Measurements from ENCODE around the gene ETV3L.

The ETV3L gene

DNA sequence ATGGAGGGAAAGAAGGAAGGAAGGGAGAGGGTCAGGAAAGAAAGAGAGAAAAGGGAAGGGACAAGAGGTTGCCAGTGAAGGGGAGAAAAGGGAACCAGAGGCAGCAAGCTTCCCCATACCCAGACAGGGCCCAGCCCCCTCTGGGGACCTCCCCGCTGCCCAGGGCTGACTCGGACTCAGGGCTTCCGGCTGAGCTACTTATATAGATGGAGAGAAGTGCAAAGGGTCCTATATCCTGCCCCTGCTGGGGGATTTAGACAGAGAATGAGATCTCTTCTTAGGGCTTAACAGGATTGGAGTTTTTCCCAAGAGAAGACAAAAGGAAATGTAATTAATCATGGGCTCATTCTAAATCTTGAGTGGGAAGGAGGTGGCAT is at the start of gene ETV3L:
Gene ETV3L (minus strand): TSS at position 176 of the 377 bp plus-strand sequence. CDS start 285 bp downstream, outside the sequence.
- no peak for DNase-seq

DNA sequence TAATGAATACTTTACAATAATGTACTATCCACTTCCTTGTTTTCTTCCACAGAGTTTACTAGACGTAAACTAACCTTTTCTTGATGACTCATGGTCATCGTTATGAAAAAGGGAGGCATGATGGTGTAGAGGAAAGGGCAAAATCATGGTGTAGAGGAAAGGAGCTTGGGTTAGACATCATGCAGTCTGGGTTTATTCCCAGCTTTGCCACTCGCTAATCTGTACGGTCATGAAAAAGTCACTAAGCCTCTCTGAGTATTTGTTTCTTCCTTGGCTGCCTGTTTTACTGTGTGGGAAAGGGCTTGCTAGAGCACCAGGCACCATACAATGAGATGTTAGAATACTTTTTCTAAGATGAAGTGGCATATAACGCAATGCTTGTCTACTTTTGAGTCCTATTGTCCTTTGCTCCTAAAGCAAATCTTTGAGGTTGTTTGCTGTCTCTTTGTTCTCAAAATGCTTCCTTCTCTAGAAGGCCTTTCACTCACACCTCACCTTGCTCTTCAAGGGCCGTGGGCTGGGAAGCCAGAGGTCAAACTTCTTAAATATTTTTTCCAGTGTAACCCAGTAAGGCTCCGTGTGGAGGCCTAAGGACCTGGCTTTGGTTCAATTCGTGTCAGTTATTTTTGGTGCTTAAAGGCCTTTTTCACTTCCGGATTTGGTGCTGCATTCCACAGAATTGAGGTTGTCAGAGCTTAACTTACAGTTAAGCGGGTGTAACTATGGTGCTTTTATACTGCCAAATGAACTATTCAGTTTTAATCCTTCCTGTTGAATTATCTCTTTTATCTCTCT is 48.5 kb upstream of the ETV3L start:
- no peak for DNase-seq

DNA sequence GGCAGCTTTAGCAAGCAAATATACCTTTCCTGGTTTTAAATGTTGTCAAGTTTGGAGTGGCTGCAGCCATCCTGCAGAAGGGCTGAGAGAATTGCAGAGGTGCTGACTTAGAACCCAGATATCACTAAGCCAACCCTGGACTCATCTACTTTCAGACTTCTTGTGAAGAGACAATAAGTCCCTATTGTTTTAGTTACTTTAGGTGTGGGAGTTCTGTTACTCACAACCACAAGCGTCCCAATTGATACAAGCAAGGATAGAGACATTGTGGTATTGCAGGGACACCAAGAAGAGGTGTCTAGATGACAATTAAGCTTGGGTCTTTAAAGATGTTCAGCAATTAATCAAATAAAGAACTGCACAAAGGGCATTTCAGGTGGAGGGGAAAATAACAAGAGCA is 47.4 kb upstream of the ETV3L start:
- DNase-seq = no peak

DNA sequence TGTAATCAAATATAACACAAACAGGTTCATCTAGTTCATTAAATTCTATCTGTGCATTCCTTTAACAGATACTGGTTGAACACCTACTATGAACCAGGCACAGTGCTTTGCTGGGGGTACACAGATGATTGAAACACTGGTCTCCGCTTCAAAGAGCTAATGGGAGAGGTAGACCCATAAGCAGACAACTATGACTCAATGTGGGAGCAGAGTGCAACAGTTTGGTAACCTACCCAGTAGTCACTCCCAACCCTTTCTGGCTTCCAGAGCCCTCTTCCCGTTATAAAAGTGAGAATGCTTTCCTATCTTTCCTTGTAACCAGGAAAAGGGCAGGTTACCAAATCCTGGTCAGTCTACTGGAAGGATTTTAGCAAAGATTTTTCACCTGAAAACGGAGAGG is 46.6 kb upstream of the ETV3L start:
- DNase-seq = no peak

- no peak for DNase-seq
These were observed 45.5 kb upstream of the ETV3L start for GRCh38 chr1:157145076-157145475.

DNA sequence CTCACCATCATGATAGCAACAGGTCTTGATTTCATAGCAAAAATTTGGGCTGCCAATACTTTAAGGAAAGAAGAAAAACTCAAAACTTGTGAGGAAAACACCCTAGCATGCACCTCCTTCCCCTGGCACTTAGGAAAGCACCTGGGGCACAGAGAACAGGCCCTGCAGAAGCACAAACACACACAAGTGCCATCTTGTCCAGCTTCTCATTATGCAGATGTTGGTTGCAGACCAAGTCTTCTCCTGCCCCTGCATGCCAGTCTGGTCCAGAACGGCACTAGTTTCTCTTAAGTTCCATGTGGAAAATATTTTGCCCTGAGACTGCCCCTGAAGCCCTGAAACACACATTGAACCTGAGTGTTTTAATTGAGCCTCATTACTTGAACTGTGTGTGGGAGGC is 44.9 kb upstream of the ETV3L start:
- no peak for DNase-seq

- DNase-seq = no peak
These were observed 43.3 kb upstream of the ETV3L start for GRCh38 chr1:157142765-157143423.

- no peak for DNase-seq
These were observed 42.6 kb upstream of the ETV3L start for GRCh38 chr1:157142201-157142600.

DNA sequence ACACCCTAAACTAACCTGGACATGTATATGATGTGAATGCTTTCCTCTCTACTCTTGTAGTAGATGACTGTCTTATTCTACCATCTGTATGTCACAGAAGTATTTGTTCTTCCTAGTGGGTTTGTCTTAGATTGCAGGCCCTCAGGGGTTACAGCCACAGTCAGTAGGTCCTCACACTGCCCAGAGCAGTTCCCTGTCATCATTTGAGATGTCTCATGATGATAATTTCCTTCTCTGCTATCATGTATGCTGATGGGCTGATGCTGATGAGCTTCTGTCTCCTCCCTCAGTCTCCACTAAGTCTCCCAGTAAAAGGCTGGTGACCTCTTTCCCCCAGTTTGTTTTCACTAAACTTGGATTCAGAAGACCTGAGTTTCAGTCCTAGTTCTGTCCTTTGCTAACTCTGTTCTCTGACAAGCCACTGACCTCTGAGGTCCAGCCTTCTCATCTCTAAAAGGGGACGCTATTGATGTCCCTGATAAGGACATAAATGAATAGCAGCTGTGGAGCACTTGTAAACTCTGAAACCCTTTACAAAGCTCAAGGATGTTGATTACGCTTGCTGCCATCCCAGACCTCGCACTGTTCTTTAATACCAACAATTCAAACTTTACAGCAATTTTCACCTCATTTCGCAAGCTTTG is 41.7 kb upstream of the ETV3L start:
- DNase-seq = no peak

GRCh38 chr1:157140063-157140588 is 40.5 kb upstream of the ETV3L start:
- DNase-seq = no peak

DNA sequence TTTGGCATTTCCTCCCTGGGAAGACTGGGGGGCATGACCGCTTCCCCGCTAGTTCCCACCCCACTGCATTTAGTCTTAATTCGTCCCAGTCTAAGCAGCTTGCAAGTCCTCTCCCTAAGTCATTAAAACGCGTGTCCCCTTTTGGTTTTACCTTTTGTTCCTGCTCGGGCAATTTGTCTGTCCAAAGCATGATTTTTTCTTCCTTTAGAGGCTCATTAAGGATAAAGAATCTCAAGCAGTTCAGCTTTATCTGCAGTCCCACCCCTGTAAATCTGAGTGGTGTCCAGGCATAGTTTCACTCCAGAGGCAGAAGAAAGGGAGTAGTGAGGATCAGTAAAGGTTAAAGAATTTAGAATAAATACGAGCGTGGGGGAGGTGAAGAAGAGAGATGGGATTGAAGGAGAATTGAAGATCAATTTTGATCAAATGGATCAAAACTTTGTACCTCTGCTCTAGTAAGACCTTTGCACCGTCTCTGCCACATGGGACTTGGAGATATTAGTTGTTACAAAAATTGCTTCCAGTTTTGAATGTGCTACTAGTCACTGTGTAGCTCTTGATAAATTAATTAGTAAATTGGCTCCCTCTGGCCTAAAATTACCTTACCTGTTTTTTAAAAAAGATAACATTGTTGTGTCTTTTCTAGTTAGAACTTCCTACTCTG is 39.6 kb upstream of the ETV3L start:
- no peak for DNase-seq

DNA sequence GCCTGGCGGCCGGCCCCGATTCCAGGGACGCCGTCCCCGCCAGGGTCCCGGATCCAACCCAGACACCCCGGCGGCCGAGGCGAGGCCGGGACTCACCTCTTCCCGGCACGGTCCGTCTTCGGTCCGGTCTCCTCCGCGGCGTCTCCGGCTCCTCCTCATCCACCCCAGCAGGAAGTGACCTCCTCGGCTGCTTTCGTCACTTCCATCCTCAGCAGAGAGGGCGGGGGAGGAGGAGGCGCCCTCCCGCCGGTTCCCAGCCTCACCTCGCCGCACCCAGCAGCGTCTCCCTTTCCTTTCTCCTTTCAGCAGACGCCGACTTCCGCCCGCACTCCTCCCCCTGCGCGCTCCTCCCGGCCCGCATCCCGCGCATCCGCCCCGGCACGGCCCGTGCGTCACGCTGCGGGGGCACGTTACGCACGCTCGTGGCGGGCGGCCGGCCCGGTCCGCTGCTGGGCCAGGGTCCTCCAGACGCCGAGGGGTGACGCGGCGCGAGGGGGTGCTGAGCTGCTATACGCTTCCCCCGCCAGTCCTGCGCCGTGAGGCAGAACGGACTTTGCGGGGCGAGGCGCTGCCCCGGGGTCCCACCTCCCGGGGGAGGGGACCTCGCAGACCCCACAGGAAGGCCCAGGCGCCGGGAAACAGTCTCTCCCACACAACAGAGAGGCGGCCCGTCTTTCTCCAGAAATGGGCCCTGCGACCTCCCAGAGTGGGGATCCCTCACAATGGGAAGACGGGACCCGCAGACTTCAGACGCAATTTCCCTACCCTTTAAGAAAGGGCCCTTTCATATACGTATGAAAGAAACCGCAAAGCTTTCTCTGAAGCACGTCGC is 38.8 kb upstream of the ETV3L start, which contains the start of gene ETV3:
Gene ETV3 (minus strand): TSS at position 176 of the 832 bp plus-strand sequence. CDS start 2,043 bp downstream, outside the sequence.
- peak; percentile 91 for DNase-seq

- no peak for DNase-seq
These were observed 38.0 kb upstream of the ETV3L start for GRCh38 chr1:157137408-157138219.

DNA sequence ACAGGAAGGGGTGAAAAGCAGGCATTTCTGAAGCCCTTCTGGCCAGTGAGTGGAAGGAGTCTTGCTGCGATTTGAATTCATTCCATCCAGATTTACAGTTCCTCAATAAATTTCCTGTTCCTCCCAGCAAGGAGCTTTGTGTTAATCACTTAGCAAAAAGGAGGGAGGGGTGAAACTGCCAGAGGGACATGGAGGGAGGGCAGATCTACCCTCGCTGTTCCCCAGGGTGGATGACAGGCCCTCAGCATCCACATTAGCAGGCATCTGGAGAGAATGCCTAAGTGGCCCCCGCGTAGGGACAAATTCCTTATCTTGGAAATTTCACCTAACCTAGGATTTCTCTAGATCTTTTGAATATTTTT is 37.4 kb upstream of the ETV3L start:
- no peak for DNase-seq

DNA sequence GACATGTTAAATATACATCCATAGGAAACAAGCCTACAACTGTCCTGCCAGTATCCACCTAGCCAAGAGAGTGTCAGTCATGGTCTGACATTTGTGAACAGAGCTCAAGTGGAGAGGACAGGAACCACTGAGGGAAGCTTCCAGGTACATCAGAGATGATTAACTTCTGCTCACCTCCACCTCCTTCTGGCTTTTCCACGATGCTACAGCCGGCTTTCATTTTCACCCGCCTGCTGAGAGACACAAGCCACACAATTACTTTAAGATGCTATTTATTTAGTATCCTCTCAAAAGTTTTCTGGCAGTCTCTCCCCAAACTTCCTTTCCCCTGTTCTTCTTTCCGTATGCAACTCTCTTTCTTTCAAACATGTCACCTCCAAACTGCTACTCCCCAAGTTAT is 36.5 kb upstream of the ETV3L start:
- DNase-seq = no peak

- no peak for DNase-seq
These were observed 36.0 kb upstream of the ETV3L start for GRCh38 chr1:157135646-157136045.

DNA sequence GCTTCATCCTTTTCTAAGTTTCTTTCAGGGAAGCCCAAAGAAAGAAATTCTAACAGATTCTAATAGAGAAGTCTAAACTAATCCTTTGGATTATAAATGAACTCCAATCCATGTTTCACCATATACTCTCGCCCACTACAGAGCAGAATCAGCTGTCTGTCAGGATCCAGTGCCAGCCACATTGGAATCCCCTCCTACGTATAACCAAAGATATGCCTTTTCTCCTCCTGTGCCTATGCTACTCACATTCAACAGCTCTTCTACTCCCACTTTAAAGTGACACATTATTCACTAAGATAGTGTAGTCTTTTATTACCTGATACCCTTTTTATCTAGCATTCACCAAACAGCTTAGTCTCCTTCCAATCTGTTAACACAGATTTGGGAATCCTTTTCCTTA is 35.5 kb upstream of the ETV3L start:
- no peak for DNase-seq

- no peak for DNase-seq
These were observed 34.8 kb upstream of the ETV3L start for GRCh38 chr1:157134442-157134841.

DNA sequence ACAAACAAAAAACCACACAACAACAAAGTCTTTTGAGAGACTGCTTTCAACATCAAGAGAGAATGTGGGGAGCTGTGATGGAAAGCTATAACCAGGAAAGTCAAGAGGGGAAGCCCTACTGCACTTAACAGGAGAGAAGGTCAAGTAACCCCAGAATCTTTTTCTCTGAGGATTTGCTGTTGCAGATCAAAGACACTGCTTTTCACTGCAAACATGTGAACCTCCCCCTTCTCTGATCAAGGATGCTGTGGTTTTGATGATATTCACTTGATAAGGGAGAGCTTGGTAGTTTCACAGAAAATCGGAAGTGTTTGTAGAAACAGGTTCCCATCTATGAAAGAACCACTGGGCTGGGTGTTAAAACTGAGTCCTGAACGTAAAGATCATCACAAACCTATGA is 33.8 kb upstream of the ETV3L start:
- DNase-seq = no peak

- DNase-seq = no peak
These were observed 33.1 kb upstream of the ETV3L start for GRCh38 chr1:157132616-157133167.

DNA sequence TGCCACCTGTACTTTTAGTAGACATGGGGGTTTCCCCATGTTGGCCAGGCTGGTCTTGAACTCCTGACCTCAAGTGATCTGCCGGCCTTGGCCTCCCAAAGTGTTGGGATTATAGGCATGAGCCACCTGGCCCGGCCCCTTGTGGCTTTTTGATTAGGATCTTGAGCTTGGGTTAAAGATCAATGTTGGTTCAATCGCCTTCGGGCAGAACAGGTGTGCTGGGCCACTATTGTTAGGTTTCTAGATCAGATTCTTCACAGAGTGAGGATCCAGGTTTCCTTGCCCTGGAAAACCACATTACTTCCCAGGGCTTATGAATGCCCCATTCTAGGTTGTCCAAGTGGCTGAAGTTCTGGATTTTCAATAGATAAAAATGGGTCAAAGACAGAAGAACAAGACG is 32.5 kb upstream of the ETV3L start:
- no peak for DNase-seq
